DOHH2 (cell line): ENCODE results near the gene DNAH14.

Experiments
- H3F3A ChIP-seq: fragments of 200-600 bp; sonication (generic), shearing (Covaris generic); 2 replicates; pipeline ENCODE4 v1.6.0; 2016; ENCODE audit warnings: antibody characterized with exemption, mild to moderate bottlenecking; ENCODE audit not compliant: control insufficient read depth, insufficient read depth
- H3K27ac ChIP-seq: fragments of 200-600 bp; sonication (generic); 2 replicates; pipeline ENCODE4 v1.5.1; 2014; ENCODE audit warnings: low read depth, mild to moderate bottlenecking, low read length, moderate library complexity
- H3K27me3 ChIP-seq: fragments of 200-600 bp; sonication (generic); 2 replicates; pipeline ENCODE4 v1.6.1; 2014; ENCODE audit warnings: mild to moderate bottlenecking, low read length, mixed read lengths; ENCODE audit not compliant: control insufficient read depth
- H3K36me3 ChIP-seq: fragments of 200-600 bp; sonication (generic); 2 replicates; pipeline ENCODE4 v1.6.1; 2014; ENCODE audit warnings: mild to moderate bottlenecking, low read length, moderate library complexity, mixed read lengths; ENCODE audit not compliant: control insufficient read depth
- H3K4me1 ChIP-seq: fragments of 200-600 bp; sonication (generic); 2 replicates; pipeline ENCODE4 v1.6.1; 2014; ENCODE audit warnings: mild to moderate bottlenecking, low read length, mixed read lengths; ENCODE audit not compliant: control insufficient read depth
- H3K4me2 ChIP-seq: fragments of 200-600 bp; sonication (generic); 2 replicates; pipeline ENCODE4 v1.6.0; 2014; ENCODE audit warnings: mild to moderate bottlenecking, low read length, moderate library complexity
- H3K4me3 ChIP-seq: fragments of 200-600 bp; sonication (generic); 2 replicates; pipeline ENCODE4 v1.5.1; 2014; ENCODE audit warnings: mild to moderate bottlenecking, low read length, mixed read lengths
- H3K79me2 ChIP-seq: fragments of 200-600 bp; sonication (generic); 2 replicates; pipeline ENCODE4 v1.6.1; 2014; ENCODE audit warnings: mild to moderate bottlenecking, low read length, mixed read lengths; ENCODE audit not compliant: control insufficient read depth
- H3K9me2 ChIP-seq: fragments of 200-600 bp; sonication (generic); replicated peaks from 2 replicates; pipeline ENCODE4 v1.6.1; 2014; ENCODE audit warnings: mild to moderate bottlenecking, low read length, mixed read lengths; ENCODE audit not compliant: control insufficient read depth
- H3K9me3 ChIP-seq: fragments of 200-600 bp; sonication (generic); 2 replicates; pipeline ENCODE4 v1.6.1; 2014; ENCODE audit warnings: antibody characterized with exemption, low read length, mixed read lengths; ENCODE audit not compliant: control insufficient read depth, insufficient read depth
- H4K20me1 ChIP-seq: fragments of 200-600 bp; sonication (generic); 2 replicates; pipeline ENCODE4 v1.6.0; 2014; ENCODE audit warnings: low read depth, mild to moderate bottlenecking, antibody characterized with exemption, low read length, moderate library complexity; ENCODE audit not compliant: control insufficient read depth, insufficient read depth
- EZH2phosphoT487 ChIP-seq: fragments of 200-600 bp; sonication (generic); IDR thresholded peaks from 2 replicates; pipeline ENCODE4 v1.6.1; 2017; ENCODE audit warnings: borderline replicate concordance, mild to moderate bottlenecking, antibody characterized with exemption, low read length, moderate library complexity, mixed read lengths
- TF ChIP-seq, protein P1 (sequence below): fragments of 200-600 bp; sonication (generic); IDR thresholded peaks from one replicate; pipeline ENCODE4 v1.5.1; 2014; ENCODE audit warnings: antibody characterized with exemption, mild to moderate bottlenecking, low read depth, low read length; ENCODE audit not compliant: poor library complexity, severe bottlenecking

Gene DNAH14

DNA sequence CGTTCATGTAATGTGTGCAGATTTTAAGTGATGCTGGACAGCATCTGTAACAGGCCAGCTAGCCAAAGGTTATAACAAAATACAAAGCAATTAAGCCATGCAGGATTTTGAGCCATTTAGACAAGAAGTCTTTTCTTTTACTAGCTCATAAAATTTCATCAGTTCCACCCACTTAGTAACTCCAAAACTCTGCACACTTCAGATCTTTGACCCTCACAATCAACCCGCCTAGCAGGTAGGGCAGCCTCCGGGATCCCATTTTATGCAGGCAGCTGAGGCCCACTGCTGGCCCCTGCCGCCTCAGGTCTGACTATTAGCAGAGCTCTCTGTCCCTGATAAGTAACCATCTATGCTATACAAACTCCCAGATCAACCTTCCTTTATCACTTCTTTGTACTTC, 489.1 kb downstream of the DNAH14 start:
- Histone ChIP-seq H3K79me2 (peaks cover 94% of the 10 kb centered on the region), H3F3A (0 out of 2 replicates have a peak, but pooled peaks cover 3% of the 10 kb centered on the region), H4K20me1 (peaks cover 15% of the 10 kb centered on the region), H3K27me3 (no peaks in the 10 kb centered on the region), H3K9me2 (no peaks in the 10 kb centered on the region), H3K4me1 (peaks cover 3% of the 10 kb centered on the region), H3K4me2 (no peak overlapping the region), H3K36me3 (peaks cover 98% of the 10 kb centered on the region), H3K9me3 (no peaks in the 10 kb centered on the region), H3K27ac (no peak overlapping the region), H3K4me3 (no peak overlapping the region)
- TF ChIP-seq, protein P1, sequence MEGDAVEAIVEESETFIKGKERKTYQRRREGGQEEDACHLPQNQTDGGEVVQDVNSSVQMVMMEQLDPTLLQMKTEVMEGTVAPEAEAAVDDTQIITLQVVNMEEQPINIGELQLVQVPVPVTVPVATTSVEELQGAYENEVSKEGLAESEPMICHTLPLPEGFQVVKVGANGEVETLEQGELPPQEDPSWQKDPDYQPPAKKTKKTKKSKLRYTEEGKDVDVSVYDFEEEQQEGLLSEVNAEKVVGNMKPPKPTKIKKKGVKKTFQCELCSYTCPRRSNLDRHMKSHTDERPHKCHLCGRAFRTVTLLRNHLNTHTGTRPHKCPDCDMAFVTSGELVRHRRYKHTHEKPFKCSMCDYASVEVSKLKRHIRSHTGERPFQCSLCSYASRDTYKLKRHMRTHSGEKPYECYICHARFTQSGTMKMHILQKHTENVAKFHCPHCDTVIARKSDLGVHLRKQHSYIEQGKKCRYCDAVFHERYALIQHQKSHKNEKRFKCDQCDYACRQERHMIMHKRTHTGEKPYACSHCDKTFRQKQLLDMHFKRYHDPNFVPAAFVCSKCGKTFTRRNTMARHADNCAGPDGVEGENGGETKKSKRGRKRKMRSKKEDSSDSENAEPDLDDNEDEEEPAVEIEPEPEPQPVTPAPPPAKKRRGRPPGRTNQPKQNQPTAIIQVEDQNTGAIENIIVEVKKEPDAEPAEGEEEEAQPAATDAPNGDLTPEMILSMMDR, result no peak
- no peak for TF ChIP-seq EZH2phosphoT487

DNA sequence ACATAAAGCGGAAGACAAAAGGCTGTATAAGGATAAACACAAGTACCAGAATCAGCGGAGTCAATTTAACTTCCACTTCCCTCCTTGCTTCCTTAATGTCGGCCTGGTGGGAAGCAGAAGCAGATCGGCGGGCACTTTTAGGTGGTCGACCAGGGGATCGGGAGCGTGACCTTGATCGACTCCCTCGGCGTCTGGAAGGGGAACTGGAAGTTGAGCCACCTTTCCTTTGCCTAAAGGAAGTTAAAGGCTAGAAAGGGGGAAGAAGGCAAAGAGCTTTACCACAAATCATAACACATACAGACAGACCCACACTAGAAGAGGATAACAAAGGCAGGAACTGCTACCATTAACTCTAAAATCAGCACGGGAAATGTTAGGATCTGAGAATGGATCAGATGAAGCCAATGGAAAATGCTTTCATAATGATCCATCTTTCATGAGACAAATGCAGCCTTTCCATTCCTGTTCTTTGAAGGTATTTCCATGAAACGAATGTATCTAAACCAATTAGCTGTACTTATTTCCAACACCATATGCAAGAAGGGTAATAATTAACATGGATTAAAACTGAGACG, 492.6 kb downstream of the DNAH14 start:
- H3K36me3 ChIP-seq, result peaks cover 97% of the 10 kb centered on the region
- no peaks in the 10 kb centered on the region for H3K9me3 ChIP-seq
- H3K4me3 ChIP-seq, result no peak overlapping the region
- H3F3A ChIP-seq, result 0 out of 2 replicates have a peak, but pooled peaks cover 3% of the 10 kb centered on the region
- H3K27ac ChIP-seq, result no peak overlapping the region
- no peaks in the 10 kb centered on the region for H3K9me2 ChIP-seq
- no peak overlapping the region for H3K4me2 ChIP-seq
- no peak for TF ChIP-seq EZH2phosphoT487
- TF ChIP-seq, protein P1, result no peak
- H3K79me2 ChIP-seq, result peaks cover 98% of the 10 kb centered on the region
- H4K20me1 ChIP-seq, result peaks cover 39% of the 10 kb centered on the region
- H3K27me3 ChIP-seq, result no peaks in the 10 kb centered on the region
- peaks cover 29% of the 10 kb centered on the region for H3K4me1 ChIP-seq

DNA sequence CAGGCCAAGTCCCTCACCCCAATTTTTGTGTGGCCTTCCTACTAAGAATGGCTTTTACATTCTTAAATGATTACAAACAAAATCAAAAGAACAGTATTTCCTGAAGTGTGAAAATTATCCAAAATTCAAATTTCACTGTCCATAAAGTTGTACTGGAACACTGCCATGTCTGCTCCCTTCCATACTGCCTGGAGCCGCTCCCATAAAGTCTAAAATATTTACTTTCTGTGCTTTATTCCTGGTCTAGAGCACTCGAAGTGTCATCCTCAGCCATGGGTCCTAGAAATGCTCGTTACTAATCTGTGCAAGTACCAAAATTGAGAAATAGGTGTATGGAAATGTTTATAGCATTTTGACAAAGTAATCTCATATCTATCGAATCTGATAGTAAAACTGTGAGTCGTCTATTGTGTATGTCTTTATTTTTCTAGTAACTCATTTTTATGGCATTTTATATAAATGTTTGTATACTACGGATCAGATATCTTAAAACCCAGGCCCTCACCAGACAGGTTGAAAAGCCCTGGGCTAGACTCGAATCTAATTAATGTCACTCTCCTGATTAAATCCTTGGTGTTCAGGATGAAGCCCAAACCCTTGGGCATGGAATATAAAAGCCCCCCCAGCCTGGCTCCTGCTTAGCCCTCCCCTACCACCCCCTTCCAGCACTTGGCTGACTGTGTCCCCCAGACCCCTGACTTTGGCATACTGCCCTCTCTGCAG, 493.5 kb downstream of the DNAH14 start:
- H3K4me2 ChIP-seq, result no peak overlapping the region
- peaks cover 98% of the 10 kb centered on the region for H3K79me2 ChIP-seq
- H3F3A ChIP-seq, result 0 out of 2 replicates have a peak, but pooled peaks cover 3% of the 10 kb centered on the region
- no peak overlapping the region for H3K4me3 ChIP-seq
- TF ChIP-seq, protein P1, result no peak
- no peak for TF ChIP-seq EZH2phosphoT487
- H3K9me3 ChIP-seq, result no peaks in the 10 kb centered on the region
- no peaks in the 10 kb centered on the region for H3K27me3 ChIP-seq
- H4K20me1 ChIP-seq, result peaks cover 39% of the 10 kb centered on the region
- no peak overlapping the region for H3K27ac ChIP-seq
- peaks cover 95% of the 10 kb centered on the region for H3K36me3 ChIP-seq
- H3K9me2 ChIP-seq, result no peaks in the 10 kb centered on the region
- H3K4me1 ChIP-seq, result peaks cover 29% of the 10 kb centered on the region
